Lower lobe of right lung (tissue), 2 donors: Measurements from ENCODE around the gene C20orf204. TPM values are rescaled to one million over a fixed set of nuclear protein-coding genes. Genes with fewer than 3 reads are reported as not detected.

Experiments used
- ATAC-seq, 2 donors: fragments of 200-7000 bp; cut with Tn5 transposase; one replicate each; pipeline ENCODE4 v1.9.1; 2020 to 2022; ENCODE audit warnings: mild to moderate bottlenecking in 2 of 2, moderate library complexity in 2 of 2
- DNase-seq: peaks from one replicate; pipeline ENCODE4 v3.0.0-alpha.2; 2020
- H3K27ac ChIP-seq: fragments of 200-600 bp; one replicate; pipeline ENCODE4 v1.8.0; 2022
- H3K27me3 ChIP-seq: fragments of 200-600 bp; one replicate; pipeline ENCODE4 v1.8.0; 2022; ENCODE audit warnings: low read depth
- H3K36me3 ChIP-seq: fragments of 200-600 bp; one replicate; pipeline ENCODE4 v1.8.0; 2022; ENCODE audit warnings: mild to moderate bottlenecking
- H3K4me1 ChIP-seq: fragments of 200-600 bp; one replicate; pipeline ENCODE4 v1.8.0; 2022
- H3K4me3 ChIP-seq: fragments of 200-600 bp; one replicate; pipeline ENCODE4 v1.8.0; 2022; ENCODE audit warnings: mild to moderate bottlenecking
- H3K9me3 ChIP-seq: fragments of 200-600 bp; one replicate; pipeline ENCODE4 v1.8.0; 2022
- intact Hi-C: fragments of 100-400 bp; cut with DNase I; formaldehyde crosslinking; loops from one replicate; pipeline ENCODE4 v1.11.0; 2022
- total RNA-seq: library from RNA; stranded (reverse); fragmentation: NEBNext Ultra II Directional; extraction: Animal tissue kit (Norgen Biotek cat#: 25700); gene quantifications from one replicate; pipeline ENCODE4 v1.2.1, GENCODE V29; 2021
- TF ChIP-seq, protein P1 (sequence below): fragments of 200-600 bp; IDR thresholded peaks from one replicate; pipeline ENCODE4 v1.8.0; 2022; ENCODE audit warnings: antibody characterized with exemption, mild to moderate bottlenecking
- donor health status: DM: no; HTN: yes; CAD: no; lungs with severe emphysema.

The C20orf204 gene
- total RNA-seq, 1 donor from 2014 or later: 1.2 TPM

DNA sequence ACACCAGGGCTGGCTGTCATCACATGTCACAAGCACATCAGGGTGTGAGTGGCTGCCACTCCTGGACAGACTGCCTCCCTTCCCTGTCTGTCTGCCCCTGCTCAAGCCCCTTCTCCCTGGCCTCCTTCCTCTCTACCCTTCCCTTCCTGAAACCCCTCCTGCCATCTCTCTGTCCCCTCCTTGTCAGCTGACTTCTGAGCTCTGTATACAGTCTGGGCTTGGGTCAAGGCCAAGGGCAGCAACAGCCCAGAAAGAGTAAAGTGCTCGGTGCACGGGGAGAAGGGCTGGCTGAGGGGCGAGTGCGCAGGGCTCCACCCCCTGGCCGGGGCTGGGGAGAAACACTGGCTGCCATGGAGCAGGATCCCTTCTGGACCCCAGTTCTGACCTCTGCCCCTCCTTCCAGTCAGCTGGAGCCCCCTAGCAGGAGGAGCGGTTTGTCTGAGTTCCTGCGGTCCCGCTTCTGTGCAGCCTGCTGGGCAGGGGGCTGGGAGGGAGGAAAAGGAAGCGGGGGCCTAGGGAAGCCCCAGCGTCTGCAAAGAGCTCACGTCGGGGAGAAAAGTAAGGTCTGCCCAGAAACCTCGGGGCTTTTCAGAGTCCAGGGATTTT is 46.2 kb downstream of the C20orf204 start:
- Histone ChIP-seq H3K27me3 (peaks cover 29% of the 10 kb centered on the region), H3K36me3 (no peaks in the 10 kb centered on the region), H3K4me3 (no peak overlapping the region), H3K27ac (no peak overlapping the region), H3K9me3 (no peaks in the 10 kb centered on the region), H3K4me1 (peaks cover 46% of the 10 kb centered on the region)
- TF ChIP-seq, protein P1, sequence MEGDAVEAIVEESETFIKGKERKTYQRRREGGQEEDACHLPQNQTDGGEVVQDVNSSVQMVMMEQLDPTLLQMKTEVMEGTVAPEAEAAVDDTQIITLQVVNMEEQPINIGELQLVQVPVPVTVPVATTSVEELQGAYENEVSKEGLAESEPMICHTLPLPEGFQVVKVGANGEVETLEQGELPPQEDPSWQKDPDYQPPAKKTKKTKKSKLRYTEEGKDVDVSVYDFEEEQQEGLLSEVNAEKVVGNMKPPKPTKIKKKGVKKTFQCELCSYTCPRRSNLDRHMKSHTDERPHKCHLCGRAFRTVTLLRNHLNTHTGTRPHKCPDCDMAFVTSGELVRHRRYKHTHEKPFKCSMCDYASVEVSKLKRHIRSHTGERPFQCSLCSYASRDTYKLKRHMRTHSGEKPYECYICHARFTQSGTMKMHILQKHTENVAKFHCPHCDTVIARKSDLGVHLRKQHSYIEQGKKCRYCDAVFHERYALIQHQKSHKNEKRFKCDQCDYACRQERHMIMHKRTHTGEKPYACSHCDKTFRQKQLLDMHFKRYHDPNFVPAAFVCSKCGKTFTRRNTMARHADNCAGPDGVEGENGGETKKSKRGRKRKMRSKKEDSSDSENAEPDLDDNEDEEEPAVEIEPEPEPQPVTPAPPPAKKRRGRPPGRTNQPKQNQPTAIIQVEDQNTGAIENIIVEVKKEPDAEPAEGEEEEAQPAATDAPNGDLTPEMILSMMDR: no peak
- DNase-seq: no peak
- ATAC-seq: no peak
- intact Hi-C loops: no loop called here

DNA sequence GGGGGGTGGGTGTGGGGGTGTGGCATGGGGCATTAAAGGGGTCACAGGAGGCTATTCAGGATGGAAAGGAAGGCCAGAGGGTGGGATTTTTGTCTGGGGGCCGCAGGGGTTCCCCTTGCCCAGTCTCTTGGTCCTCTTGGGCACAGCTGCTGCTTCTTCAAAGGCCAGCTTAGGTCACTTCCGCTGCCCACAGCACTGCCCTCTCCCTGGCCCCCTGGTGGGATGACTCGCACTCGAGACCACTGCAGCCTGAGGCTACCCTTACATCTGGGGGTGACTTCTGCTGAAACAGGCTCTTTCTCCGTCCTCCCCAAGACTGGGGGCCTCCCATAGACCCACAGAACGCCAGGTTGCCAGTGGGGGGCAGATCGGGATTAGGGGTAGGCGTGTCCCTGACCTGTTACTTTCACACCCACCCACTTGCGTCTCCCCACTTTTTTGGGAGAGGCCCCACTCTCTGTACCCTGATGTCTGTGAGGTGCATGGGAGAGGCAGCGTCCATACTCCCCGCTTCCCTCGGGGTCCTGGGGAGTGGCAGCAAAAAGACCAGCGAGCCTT is 46.9 kb downstream of the C20orf204 start:
- Histone ChIP-seq H3K9me3 (no peaks in the 10 kb centered on the region), H3K4me3 (peak overlapping the region; percentile 60), H3K4me1 (peaks cover 40% of the 10 kb centered on the region), H3K27me3 (peaks cover 29% of the 10 kb centered on the region), H3K36me3 (no peaks in the 10 kb centered on the region), H3K27ac (no peak overlapping the region)
- intact Hi-C loops: no loop called here
- TF ChIP-seq, protein P1: no peak
- no peak for DNase-seq
- ATAC-seq: no peak

DNA sequence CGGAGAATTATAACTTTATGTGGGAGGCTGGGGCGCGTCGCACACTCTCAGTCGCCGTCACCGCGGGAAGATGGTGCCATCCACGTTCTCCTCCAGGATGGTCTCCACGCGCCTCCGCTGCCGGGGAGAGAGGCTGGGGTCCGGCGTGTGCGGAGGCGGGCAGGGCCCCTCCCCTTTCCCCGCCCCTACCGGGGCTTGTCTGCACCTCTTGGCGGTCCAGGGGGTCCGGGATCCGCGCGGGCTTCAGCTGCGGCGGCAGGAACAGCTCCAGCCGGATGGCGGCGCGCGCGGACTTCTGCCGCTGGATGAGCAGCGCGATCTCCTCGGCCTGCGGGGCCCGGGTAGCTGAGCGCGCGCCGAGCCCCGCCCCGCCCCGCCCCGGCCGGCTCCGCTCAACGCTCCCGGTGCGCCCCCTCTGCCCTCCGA is 47.4 kb downstream of the C20orf204 start:
- TF ChIP-seq, protein P1: peak; percentile 72
- Histone ChIP-seq H3K27me3 (peaks cover 29% of the 10 kb centered on the region), H3K4me1 (peaks cover 35% of the 10 kb centered on the region), H3K4me3 (peak overlapping the region; percentile 60), H3K9me3 (no peaks in the 10 kb centered on the region), H3K36me3 (no peaks in the 10 kb centered on the region), H3K27ac (no peak overlapping the region)
- intact Hi-C loops: no loop called here
- ATAC-seq (peak; percentile 52 to 63), DNase-seq (peak; percentile 88)

DNA sequence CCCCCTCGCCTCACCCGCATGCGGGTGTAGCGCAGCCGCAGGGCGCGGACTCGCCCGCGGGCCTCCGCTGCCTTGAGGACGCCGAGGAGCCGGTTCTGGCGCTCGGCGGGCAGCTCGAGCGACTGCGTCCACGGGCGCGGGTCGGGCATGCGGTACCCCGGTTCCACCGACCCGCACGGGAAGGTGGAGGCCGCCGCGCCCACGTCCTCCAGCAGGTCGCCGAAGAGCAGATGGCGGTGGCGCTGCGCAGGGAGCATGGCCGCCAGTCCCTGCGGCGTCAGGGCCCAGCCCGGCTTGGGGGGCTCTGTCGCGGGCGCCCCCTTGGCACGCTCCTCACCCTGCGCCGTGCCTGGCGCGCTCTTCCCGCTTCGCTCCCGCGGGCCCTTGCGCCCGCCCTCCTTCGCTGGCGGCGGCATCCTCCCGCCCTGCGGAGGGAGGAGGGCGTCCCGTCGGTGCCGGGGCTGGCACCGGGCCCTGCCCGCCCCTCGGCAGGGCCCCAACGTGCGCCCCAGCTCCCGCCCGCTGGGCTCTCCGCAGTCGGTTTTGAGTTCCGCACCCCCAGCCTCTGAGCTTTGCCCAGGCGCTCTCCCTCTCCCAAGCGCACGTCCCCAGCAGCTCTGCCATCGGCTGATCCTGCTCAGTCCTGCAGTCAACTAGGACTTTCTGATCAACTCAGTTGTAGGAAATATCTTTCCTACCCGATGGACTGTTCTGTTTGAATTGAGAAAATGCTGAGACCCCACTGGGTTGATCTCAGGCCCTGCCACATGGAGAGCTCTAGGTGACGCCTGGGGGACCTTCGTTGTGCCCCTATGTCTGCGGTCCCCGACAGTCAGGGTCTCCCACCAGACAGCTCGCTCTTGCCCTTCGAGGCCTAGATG is 48.1 kb downstream of the C20orf204 start, which contains the start of gene LKAAEAR1:
Gene LKAAEAR1, minus strand, starts transcription at position 595 of the 881 bp plus-strand sequence. Its CDS starts 179 bp downstream, at position 416.
- H3K9me3 ChIP-seq: no peaks in the 10 kb centered on the region
- intact Hi-C loops: no loop called here
- H3K4me3 ChIP-seq: peak within 1 kb of the TSS; percentile 60
- ATAC-seq: no peak
- no peaks in the 10 kb centered on the region for H3K36me3 ChIP-seq
- no peak for DNase-seq
- peaks cover 29% of the 10 kb centered on the region for H3K27me3 ChIP-seq
- H3K4me1 ChIP-seq: peaks cover 29% of the 10 kb centered on the region
- TF ChIP-seq, protein P1: no peak
- no peak within 1 kb of the TSS for H3K27ac ChIP-seq

DNA sequence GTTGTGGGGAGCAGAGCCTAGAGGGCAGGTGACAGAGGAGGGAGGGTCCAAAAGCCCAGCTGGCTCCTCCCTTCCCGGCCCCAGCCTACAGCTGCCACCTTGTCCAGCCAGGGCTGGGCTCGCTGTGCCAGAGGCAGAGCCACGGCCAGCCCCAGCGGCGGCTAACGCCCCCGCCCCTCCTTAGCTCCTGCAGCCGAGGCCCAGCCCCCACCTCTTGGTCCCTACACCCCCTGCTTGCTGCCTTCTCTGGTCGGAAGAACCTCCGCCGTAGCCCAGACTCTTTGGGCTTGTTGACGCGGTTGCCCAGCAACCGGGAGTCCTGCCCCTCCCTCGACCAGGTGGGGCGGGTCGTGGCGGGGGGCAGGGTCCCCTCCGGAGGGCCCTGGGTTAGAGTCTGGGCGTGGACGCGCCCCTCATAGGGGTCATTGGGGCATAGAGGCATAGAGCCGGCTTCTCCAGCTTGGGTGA is 48.7 kb downstream of the C20orf204 start:
- no peak overlapping the region for H3K27ac ChIP-seq
- TF ChIP-seq, protein P1: no peak
- peaks cover 27% of the 10 kb centered on the region for H3K4me1 ChIP-seq
- DNase-seq (no peak), ATAC-seq (no peak)
- intact Hi-C loops: no loop called here
- H3K27me3 ChIP-seq: peaks cover 29% of the 10 kb centered on the region
- H3K36me3 ChIP-seq: no peaks in the 10 kb centered on the region
- H3K4me3 ChIP-seq: no peak overlapping the region
- H3K9me3 ChIP-seq: no peaks in the 10 kb centered on the region
